SK-N-SH treated with all-trans-retinoic acid at 6 μM for 48 hours (cell line): ENCODE measurements around the gene EPHB2.

ENCODE experiments used
- ARNTL ChIP-seq: fragments of 450-650 bp; formaldehyde crosslinking; IDR thresholded peaks from 2 replicates; pipeline ENCODE4 v1.5.0; 2020; ENCODE audit warnings: low read depth, mild to moderate bottlenecking, moderate library complexity, borderline replicate concordance
- CSDC2 ChIP-seq: fragments of 250-450 bp; sonication (Bioruptor Pico); IDR thresholded peaks from 2 replicates; pipeline ENCODE4 v1.5.0; 2020; ENCODE audit warnings: mild to moderate bottlenecking, moderate library complexity
- PPARA ChIP-seq: fragments of 250-450 bp; sonication (Bioruptor Pico); IDR thresholded peaks from 2 replicates; pipeline ENCODE4 v1.5.0; 2020; ENCODE audit warnings: mild to moderate bottlenecking, borderline replicate concordance
- RARB ChIP-seq: fragments of 250-450 bp; sonication (Bioruptor Pico); IDR thresholded peaks from 2 replicates; pipeline ENCODE4 v1.8.0; 2021; ENCODE audit warnings: mild to moderate bottlenecking, moderate library complexity
- ZFP3 ChIP-seq: fragments of 250-450 bp; sonication (Bioruptor Pico); IDR thresholded peaks from 2 replicates; pipeline ENCODE4 v1.5.0; 2020; ENCODE audit warnings: mild to moderate bottlenecking, moderate library complexity
- ZNF70 ChIP-seq: fragments of 450-650 bp; formaldehyde crosslinking; IDR thresholded peaks from 2 replicates; pipeline ENCODE4 v1.5.0; 2020; ENCODE audit warnings: mild to moderate bottlenecking, moderate library complexity
- TF ChIP-seq, protein P1 (sequence below): fragments of 250-450 bp; sonication (Bioruptor Pico); IDR thresholded peaks from 2 replicates; pipeline ENCODE4 v1.8.0; 2021; ENCODE audit warnings: low read depth, mild to moderate bottlenecking, moderate library complexity, borderline replicate concordance
- TF ChIP-seq, protein P2 (sequence below): fragments of 250-450 bp; sonication (Bioruptor Pico); IDR thresholded peaks from 2 replicates; pipeline ENCODE4 v1.8.0; 2020; ENCODE audit warnings: mild to moderate bottlenecking, moderate library complexity, borderline replicate concordance

GRCh38 chr1:22722901-22723550, 12.4 kb downstream of the EPHB2 start:
- TF ChIP-seq RARB (CRISPR knock-in tag) = no peak
- no peak for TF ChIP-seq PPARA
- TF ChIP-seq, protein P1, sequence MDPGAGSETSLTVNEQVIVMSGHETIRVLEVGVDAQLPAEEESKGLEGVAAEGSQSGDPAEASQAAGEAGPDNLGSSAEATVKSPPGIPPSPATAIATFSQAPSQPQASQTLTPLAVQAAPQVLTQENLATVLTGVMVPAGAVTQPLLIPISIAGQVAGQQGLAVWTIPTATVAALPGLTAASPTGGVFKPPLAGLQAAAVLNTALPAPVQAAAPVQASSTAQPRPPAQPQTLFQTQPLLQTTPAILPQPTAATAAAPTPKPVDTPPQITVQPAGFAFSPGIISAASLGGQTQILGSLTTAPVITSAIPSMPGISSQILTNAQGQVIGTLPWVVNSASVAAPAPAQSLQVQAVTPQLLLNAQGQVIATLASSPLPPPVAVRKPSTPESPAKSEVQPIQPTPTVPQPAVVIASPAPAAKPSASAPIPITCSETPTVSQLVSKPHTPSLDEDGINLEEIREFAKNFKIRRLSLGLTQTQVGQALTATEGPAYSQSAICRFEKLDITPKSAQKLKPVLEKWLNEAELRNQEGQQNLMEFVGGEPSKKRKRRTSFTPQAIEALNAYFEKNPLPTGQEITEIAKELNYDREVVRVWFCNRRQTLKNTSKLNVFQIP = no peak
- no peak for TF ChIP-seq CSDC2
- TF ChIP-seq ZNF70 (CRISPR knock-in tag) = no peak
- no peak for TF ChIP-seq ZFP3 (CRISPR knock-in tag)
- TF ChIP-seq, protein P2, sequence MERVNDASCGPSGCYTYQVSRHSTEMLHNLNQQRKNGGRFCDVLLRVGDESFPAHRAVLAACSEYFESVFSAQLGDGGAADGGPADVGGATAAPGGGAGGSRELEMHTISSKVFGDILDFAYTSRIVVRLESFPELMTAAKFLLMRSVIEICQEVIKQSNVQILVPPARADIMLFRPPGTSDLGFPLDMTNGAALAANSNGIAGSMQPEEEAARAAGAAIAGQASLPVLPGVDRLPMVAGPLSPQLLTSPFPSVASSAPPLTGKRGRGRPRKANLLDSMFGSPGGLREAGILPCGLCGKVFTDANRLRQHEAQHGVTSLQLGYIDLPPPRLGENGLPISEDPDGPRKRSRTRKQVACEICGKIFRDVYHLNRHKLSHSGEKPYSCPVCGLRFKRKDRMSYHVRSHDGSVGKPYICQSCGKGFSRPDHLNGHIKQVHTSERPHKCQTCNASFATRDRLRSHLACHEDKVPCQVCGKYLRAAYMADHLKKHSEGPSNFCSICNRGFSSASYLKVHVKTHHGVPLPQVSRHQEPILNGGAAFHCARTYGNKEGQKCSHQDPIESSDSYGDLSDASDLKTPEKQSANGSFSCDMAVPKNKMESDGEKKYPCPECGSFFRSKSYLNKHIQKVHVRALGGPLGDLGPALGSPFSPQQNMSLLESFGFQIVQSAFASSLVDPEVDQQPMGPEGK = no peak
- no peak for TF ChIP-seq ARNTL (CRISPR knock-in tag)
